ENCODE results near the gene BAZ2B. TPM values are rescaled to one million over a fixed set of nuclear protein-coding genes. Genes with fewer than 3 reads are reported as not detected.

BAZ2B gene
- polyA plus RNA-seq, 1 of the 3 experiments (the other 2 are of a cell fraction), result 10.2 TPM

- H3K9ac ChIP-seq, result peak overlapping the region; percentile 98
- H3K4me1 ChIP-seq (ENCODE audit: control insufficient read depth in 1 of 2, insufficient read depth in 2 of 2, low read depth in 1 of 2, low read length in 1 of 2), result peaks cover 15 to 24% of the 10 kb centered on the region in 2 experiments; a peak in 2 of 4 replicates
- peak overlapping the region; percentile 99 for H3K27ac ChIP-seq (ENCODE audit: low read depth in 2 of 2, low read length in 1 of 2)
- no peaks in the 10 kb centered on the region for H3K36me3 ChIP-seq (replicated peaks in 1 of 2; ENCODE audit: control insufficient read depth in 1 of 2, insufficient read depth in 2 of 2, low read length in 1 of 2)
- peaks cover 63% of the 10 kb centered on the region for H3K79me2 ChIP-seq (ENCODE audit: insufficient read depth)
- H2AFZ ChIP-seq (ENCODE audit: low read depth), result peak overlapping the region; percentile 86
- TF ChIP-seq USF1 (IDR thresholded peaks at IDR 0.05; ENCODE audit: borderline replicate concordance, low read depth), result no peak
- no peak for TF ChIP-seq REST (IDR thresholded peaks at IDR 0.05; ENCODE audit: low read depth, low read length)
- TF ChIP-seq TAF1 (IDR thresholded peaks at IDR 0.05; ENCODE audit: borderline replicate concordance, low read depth, low read length), result peak; percentile 90
- peak; percentile 92 for TF ChIP-seq CHD2 (IDR thresholded peaks at IDR 0.05; ENCODE audit: low read length, partially characterized antibody)
- TF ChIP-seq EP300 (IDR thresholded peaks at IDR 0.05; ENCODE audit: borderline replicate concordance in 1 of 2, low read depth in 1 of 2, low read length in 1 of 2), result 0 out of 4 replicates have a peak, but pooled peaks of 1 of the 2 experiments have one; percentile 5
- TF ChIP-seq FOXJ3 (CRISPR knock-in tag; IDR thresholded peaks at IDR 0.05), result no peak
- TF ChIP-seq PBX3 (IDR thresholded peaks at IDR 0.05), result peak; percentile 53
- no peak for TF ChIP-seq EZH2phosphoT487 (IDR thresholded peaks at IDR 0.05; ENCODE audit: borderline replicate concordance, low read depth)
- peak; percentile 32 for TF ChIP-seq TCF12 (IDR thresholded peaks at IDR 0.05)
- peak; percentile 28; the same call in 1 of the 2 replicates for TF ChIP-seq RAD21 (IDR thresholded peaks at IDR 0.05; ENCODE audit: low read length)
- TF ChIP-seq ZBTB33 (IDR thresholded peaks at IDR 0.05; ENCODE audit: borderline replicate concordance, low read depth), result no peak
- no peak for TF ChIP-seq FOSL2 (IDR thresholded peaks at IDR 0.05; ENCODE audit: borderline replicate concordance, low read depth)
- peak; percentile 82 for TF ChIP-seq POLR2AphosphoS5 (IDR thresholded peaks at IDR 0.05; ENCODE audit: low read depth, low read length)
- TF ChIP-seq RXRA (IDR thresholded peaks at IDR 0.05; ENCODE audit: borderline replicate concordance, low read depth), result 0 out of 2 replicates have a peak, but pooled peaks have one; percentile 53
- TF ChIP-seq FOXM1 (IDR thresholded peaks at IDR 0.05; ENCODE audit: low read depth), result no peak
- no peak; the same call in 1 of the 2 replicates for TF ChIP-seq YY1 (IDR thresholded peaks at IDR 0.05; ENCODE audit: low read depth)
- TF ChIP-seq MAX (IDR thresholded peaks at IDR 0.05; ENCODE audit: low read depth), result peak; percentile 52; the same call in 1 of the 2 replicates
- TF ChIP-seq GATA2 (CRISPR knock-in tag; IDR thresholded peaks at IDR 0.05), result no peak
- TF ChIP-seq SMC3 (IDR thresholded peaks at IDR 0.05; ENCODE audit: low read depth, low read length), result no peak
- peak; percentile 12 for TF ChIP-seq SIN3A (IDR thresholded peaks at IDR 0.05; ENCODE audit: borderline replicate concordance, low read depth, low read length)
- 0 out of 2 replicates have a peak, but pooled peaks have one; percentile 12 for TF ChIP-seq MXI1 (IDR thresholded peaks at IDR 0.05; ENCODE audit: low read depth, low read length)
- TF ChIP-seq RCOR1 (IDR thresholded peaks at IDR 0.05; ENCODE audit: low read length), result no peak
- peak overlapping the region; percentile 80 to 85 for H3K4me3 ChIP-seq (ENCODE audit: low read depth in 2 of 2, low read length in 1 of 2)
- DNase-seq, result peak; percentile 87
- ChIA-PET POLR2A (interaction anchor here (0.8 to 2.6 kb wide), 3 partner anchors 97 to 330 kb away, joined by 3 to 26 read pairs (median 4); partner anchors contain the start of gene MARCHF7), CTCF (interaction anchor here (0.6 to 1.7 kb wide), 7 partner anchors 11 to 777 kb away, joined by 3 to 7 read pairs (median 3); partner anchors contain the start of gene MARCHF7)
- no peaks in the 10 kb centered on the region for H3K9me3 ChIP-seq
- no peaks in the 10 kb centered on the region for H4K20me1 ChIP-seq (ENCODE audit: insufficient read depth)
- H3K4me2 ChIP-seq, result peak overlapping the region; percentile 78
- H3K27me3 ChIP-seq (ENCODE audit: insufficient read depth), result no peaks in the 10 kb centered on the region
- peaks cover 21% of the 10 kb centered on the region for H3F3A ChIP-seq (replicated peaks; ENCODE audit: insufficient read depth)
- WGBS (ENCODE audit: low lambda C conversion rate), result 2% methylated on average over 42 of the region's 66 CpGs
- no peaks in the 10 kb centered on the region for H3K9me2 ChIP-seq
These were observed 722 bp downstream of the BAZ2B start for GRCh38 chr2:159615367-159616285.
